Kidney (tissue), 22 donors: ENCODE measurements around the gene WDR91. TPM values are rescaled to one million over a fixed set of nuclear protein-coding genes. Genes with fewer than 3 reads are reported as not detected.

Experiments
- DNase-seq, 5 donors: peaks; one replicate each; pipeline ENCODE4 v3.0.0-alpha.2; 2013 to 2020
- FAIRE-seq: peaks from 2 replicates; lab custom pipeline; 2012; peaks lifted over from hg19 to GRCh38; lab: Jason Lieb, UNC
- H3K27ac ChIP-seq, 2 donors: one replicate each; pipeline ENCODE4 v1.7.0; 2013; ENCODE audit warnings: low read depth in 2 of 2, low read length in 2 of 2, inconsistent platforms in 1 of 2
- H3K27me3 ChIP-seq: one replicate; pipeline ENCODE4 v1.7.1; 2013; ENCODE audit warnings: low read length, inconsistent platforms; ENCODE audit not compliant: control insufficient read depth, insufficient read depth
- H3K36me3 ChIP-seq, 3 donors: one replicate each; pipeline versions ENCODE4 v1.7.0 to v1.7.1; 2013; ENCODE audit warnings: low read length in 3 of 3, control low read depth in 1 of 3, inconsistent platforms in 1 of 3; ENCODE audit not compliant: insufficient read depth in 3 of 3, control insufficient read depth in 2 of 3
- H3K4me1 ChIP-seq, 3 donors: one replicate each; pipeline versions ENCODE4 v1.7.0 to v1.7.1; 2013; ENCODE audit warnings: low read length in 3 of 3, inconsistent platforms in 1 of 3, low read depth in 1 of 3; ENCODE audit not compliant: control insufficient read depth in 2 of 3, insufficient read depth in 2 of 3
- H3K4me3 ChIP-seq, 3 donors: one replicate each; pipeline versions ENCODE4 v1.7.0 to v1.8.1; 2013; ENCODE audit warnings: low read length in 3 of 3, control low read depth in 1 of 3, inconsistent platforms in 1 of 3
- H3K9ac ChIP-seq, 3 donors: one replicate each; pipeline versions ENCODE4 v1.7.0 to v1.7.1; 2013; ENCODE audit warnings: low read length in 3 of 3, control low read depth in 1 of 3, inconsistent platforms in 1 of 3
- H3K9me3 ChIP-seq, 3 donors: one replicate each; pipeline versions ENCODE4 v1.7.0 to v1.7.1; 2013; ENCODE audit warnings: low read length in 3 of 3, control low read depth in 1 of 3, inconsistent platforms in 1 of 3; ENCODE audit not compliant: control insufficient read depth in 2 of 3, insufficient read depth in 1 of 3
- CTCF ChIP-seq: IDR thresholded peaks from 3 replicates; pipeline ENCODE4 v1.5.1; 2012; ENCODE audit warnings: mild to moderate bottlenecking, moderate library complexity, borderline replicate concordance; ENCODE audit not compliant: insufficient read depth; ENCODE audit errors: extremely low read depth
- intact Hi-C: fragments of 100-400 bp; cut with DNase I; formaldehyde crosslinking; loops from one replicate; pipeline ENCODE4 v1.11.1; 2022
- long read RNA-seq, 10 donors: library from polyadenylated mRNA in 1 of 10; unstranded in 1 of 10; transcript quantifications; one replicate each; pipeline ENCODE4 v2.0.0 and lab custom pipeline, GENCODE V29; 2021 to 2026
- polyA plus RNA-seq: library from polyadenylated mRNA; stranded (reverse); fragments of 350-450 nt; fragmentation: Illumina TruSeq; extraction: RNeasy Lipid Tissue Mini Kit (QIAGEN cat#74804); gene quantifications from one replicate; pipeline ENCODE4 v1.2.3, GENCODE V29; 2014; ENCODE audit warnings: low read depth, low replicate concordance; ENCODE audit not compliant: insufficient read depth
- total RNA-seq: library from RNA; stranded (reverse); fragmentation: NEBNext Ultra II Directional; extraction: Animal tissue kit (Norgen Biotek cat#: 25700); gene quantifications from one replicate; pipeline ENCODE4 v1.2.1, GENCODE V29; 2021
- donor health status: control.
- donor health status: control.
- donor health status: control.
- donor health status: control.
- donor health status: control.
- donor health status: DM: yes; HTN: yes; CAD: no.
- donor health status: Normal renal cell carcinoma (clear cell type).

WDR91 gene
- total RNA-seq, result 73.9 TPM
- 27.8 TPM for polyA plus RNA-seq
- long read RNA-seq, donor 1, full-length matches to known transcripts, result 5 of 5 reads
- long read RNA-seq, donor 1, partial matches to known transcripts, result 0 of 5 reads
- long read RNA-seq, donor 1, other reads (novel, unspliced or antisense), result 0 of 5 reads
- long read RNA-seq, donor 2, full-length matches to known transcripts, result 5 of 5 reads
- long read RNA-seq, donor 2, partial matches to known transcripts, result 0 of 5 reads
- long read RNA-seq, donor 2, other reads (novel, unspliced or antisense), result 0 of 5 reads
- long read RNA-seq, donor 3, full-length matches to known transcripts, result 8 of 18 reads
- long read RNA-seq, donor 3, partial matches to known transcripts, result 10 of 18 reads
- long read RNA-seq, donor 3, other reads (novel, unspliced or antisense), result 0 of 18 reads
- long read RNA-seq, donor 4, full-length matches to known transcripts, result 5 of 13 reads
- long read RNA-seq, donor 4, partial matches to known transcripts, result 8 of 13 reads
- long read RNA-seq, donor 4, other reads (novel, unspliced or antisense), result 0 of 13 reads
- long read RNA-seq, donor 5, result 0 reads
- long read RNA-seq, donor 6, full-length matches to known transcripts, result 1 of 1 reads
- long read RNA-seq, donor 6, partial matches to known transcripts, result 0 of 1 reads
- long read RNA-seq, donor 6, other reads (novel, unspliced or antisense), result 0 of 1 reads
- long read RNA-seq, donor 7, full-length matches to known transcripts, result 40 of 122 reads
- long read RNA-seq, donor 7, partial matches to known transcripts, result 52 of 122 reads
- long read RNA-seq, donor 7, other reads (novel, unspliced or antisense), result 30 of 122 reads
- long read RNA-seq, donor 8, full-length matches to known transcripts, result 3 of 3 reads
- long read RNA-seq, donor 8, partial matches to known transcripts, result 0 of 3 reads
- long read RNA-seq, donor 8, other reads (novel, unspliced or antisense), result 0 of 3 reads
- long read RNA-seq, donor 9, result 0 reads
- long read RNA-seq, donor 10, full-length matches to known transcripts, result 5 of 11 reads
- long read RNA-seq, donor 10, partial matches to known transcripts, result 6 of 11 reads
- long read RNA-seq, donor 10, other reads (novel, unspliced or antisense), result 0 of 11 reads

DNA sequence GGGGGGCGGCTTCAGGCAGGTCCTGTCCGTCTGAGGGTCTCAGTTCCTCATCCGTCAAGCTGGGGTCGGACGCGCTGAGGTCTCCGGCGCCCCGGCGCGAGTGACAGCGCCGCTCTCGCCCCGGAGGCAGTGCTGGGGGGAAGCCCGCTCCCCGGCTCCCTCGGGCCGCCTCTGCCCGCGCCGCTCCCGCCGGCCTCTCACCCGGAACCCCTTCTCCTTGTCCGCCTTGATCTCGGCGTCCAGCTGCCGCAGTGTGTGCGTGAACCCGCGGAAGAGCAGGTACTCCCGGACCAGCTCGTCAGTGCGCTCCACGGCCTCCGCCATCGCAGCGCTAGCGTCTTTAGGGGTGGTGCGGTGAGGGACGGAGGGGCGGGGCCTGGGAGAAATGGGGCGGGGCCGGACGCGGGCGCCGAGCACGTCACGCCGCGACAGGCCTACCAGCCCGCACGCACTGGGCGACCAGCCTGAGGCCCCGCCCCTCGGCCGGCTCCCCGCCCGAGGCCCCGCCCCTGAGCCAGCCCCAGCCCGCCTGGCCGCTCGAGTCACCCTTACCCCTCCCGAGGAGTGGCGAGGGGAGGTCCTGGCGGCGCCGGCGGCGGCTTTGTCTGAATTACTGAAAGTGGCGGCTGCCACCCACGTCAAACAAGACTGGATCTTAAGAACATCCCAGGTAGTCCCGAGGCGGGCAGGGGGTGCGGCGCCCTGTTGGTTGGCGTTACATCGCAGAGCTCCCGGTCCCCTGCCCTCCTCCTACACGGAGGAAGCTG lies at the start of gene WDR91:
Gene WDR91 (minus strand): TSS at position 348 of the 767 bp plus-strand sequence. CDS start 24 bp downstream, at position 324.
- Histone ChIP-seq H3K27ac (peak within 1 kb of the TSS; percentile 94 to 96), H3K4me3 (peak within 1 kb of the TSS; percentile 86 to 96 (median 91)), H3K9me3 (no peaks in the 10 kb centered on the region), H3K4me1 (peaks cover 0 to 20% (median 10%) of the 10 kb centered on the region in 3 donors), H3K36me3 (no peaks in the 10 kb centered on the region), H3K27me3 (no peaks in the 10 kb centered on the region), H3K9ac (peak within 1 kb of the TSS; percentile 67 to 99 (median 99))
- no peak for TF ChIP-seq CTCF
- peak; percentile 96 to 99 (median 98) for DNase-seq
- no peak for FAIRE-seq
- intact Hi-C loops, result no loop called here

- no peak for DNase-seq
- Histone ChIP-seq H3K36me3 (no peaks in the 10 kb centered on the region), H3K9me3 (no peaks in the 10 kb centered on the region), H3K4me1 (no peaks in the 10 kb centered on the region), H3K27ac (no peak overlapping the region), H3K4me3 (no peak overlapping the region), H3K9ac (no peak overlapping the region), H3K27me3 (no peaks in the 10 kb centered on the region)
- TF ChIP-seq CTCF, result no peak
- intact Hi-C loops, result no loop called here
- FAIRE-seq, result no peak
These were observed 49.1 kb upstream of the WDR91 start for GRCh38 chr7:135260470-135260869.

GRCh38 chr7:135259702-135260101 lies 48.4 kb upstream of the WDR91 start:
- DNase-seq (no peak), FAIRE-seq (no peak)
- Histone ChIP-seq H3K9ac (no peak overlapping the region), H3K9me3 (no peaks in the 10 kb centered on the region), H3K4me3 (no peak overlapping the region), H3K4me1 (no peaks in the 10 kb centered on the region), H3K36me3 (no peaks in the 10 kb centered on the region), H3K27me3 (no peaks in the 10 kb centered on the region), H3K27ac (no peak overlapping the region)
- TF ChIP-seq CTCF, result no peak
- intact Hi-C loops, result no loop called here
